Liver (tissue), 9 donors: ENCODE data around the gene IL22RA1. TPM values are rescaled to one million over a fixed set of nuclear protein-coding genes. Genes with fewer than 3 reads are reported as not detected.

ENCODE experiments used
- DNase-seq: peaks from one replicate; pipeline ENCODE4 v3.0.0-alpha.2; 2017; ENCODE audit warnings: low spot score
- H3K27ac ChIP-seq, 2 donors: one replicate each; pipeline ENCODE4 v1.7.0; 2013; ENCODE audit warnings: inconsistent platforms in 2 of 2, low read length in 2 of 2, control low read depth in 1 of 2, low read depth in 1 of 2, mild to moderate bottlenecking in 1 of 2
- H3K27me3 ChIP-seq, 4 donors: one replicate each; pipeline versions ENCODE4 v1.6.1 to v1.7.0; 2013; ENCODE audit warnings: low read length in 3 of 4, inconsistent platforms in 1 of 4, mild to moderate bottlenecking in 1 of 4, moderate library complexity in 1 of 4; ENCODE audit not compliant: control insufficient read depth in 4 of 4, insufficient read depth in 4 of 4
- H3K36me3 ChIP-seq, 4 donors: one replicate each; pipeline versions ENCODE4 v1.6.1 to v1.7.0; 2013; ENCODE audit warnings: low read length in 3 of 4, mild to moderate bottlenecking in 3 of 4, low read depth in 1 of 4, moderate library complexity in 1 of 4; ENCODE audit not compliant: control insufficient read depth in 4 of 4, insufficient read depth in 3 of 4
- H3K4me1 ChIP-seq, 4 donors: one replicate each; pipeline versions ENCODE4 v1.6.1 to v1.7.0; 2013; ENCODE audit warnings: low read length in 3 of 4, mild to moderate bottlenecking in 3 of 4, moderate library complexity in 1 of 4; ENCODE audit not compliant: control insufficient read depth in 4 of 4, insufficient read depth in 4 of 4
- H3K4me3 ChIP-seq, 3 donors: one replicate each; pipeline versions ENCODE4 v1.6.1 to v1.7.0; 2013; ENCODE audit warnings: low read length in 3 of 3, control low read depth in 1 of 3, low read depth in 1 of 3, mild to moderate bottlenecking in 1 of 3
- H3K9ac ChIP-seq, 2 donors: one replicate each; pipeline ENCODE4 v1.7.0; 2013; ENCODE audit warnings: low read length in 2 of 2, mild to moderate bottlenecking in 2 of 2, moderate library complexity in 2 of 2, control low read depth in 1 of 2, low read depth in 1 of 2
- H3K9me3 ChIP-seq, 4 donors: one replicate each; pipeline versions ENCODE4 v1.6.1 to v1.7.0; 2013; ENCODE audit warnings: low read length in 3 of 4; ENCODE audit not compliant: control insufficient read depth in 4 of 4
- ATF3 ChIP-seq: IDR thresholded peaks from 2 replicates; pipeline ENCODE4 v1.6.1; 2016; ENCODE audit warnings: antibody characterized with exemption
- CTCF ChIP-seq: fragments of 150-350 bp; IDR thresholded peaks from 2 replicates; pipeline ENCODE4 v1.5.1; 2017; ENCODE audit warnings: improper control_type of control experiment, low read depth, low read length; ENCODE audit not compliant: missing input control
- FOXA1 ChIP-seq: IDR thresholded peaks from 2 replicates; pipeline ENCODE4 v1.6.1; 2016; ENCODE audit warnings: antibody characterized with exemption
- GABPA ChIP-seq, 2 donors: IDR thresholded peaks in 1 of 2; conservative IDR thresholded peaks in 1 of 2; 2 replicates each; pipeline ENCODE4 v1.6.1; 2016; ENCODE audit warnings: antibody characterized with exemption in 2 of 2, mild to moderate bottlenecking in 1 of 2, moderate library complexity in 1 of 2
- HNF4A ChIP-seq, 2 donors: conservative IDR thresholded peaks; 2 replicates each; pipeline ENCODE4 v1.6.1; 2016; ENCODE audit warnings: antibody characterized with exemption in 2 of 2, mild to moderate bottlenecking in 2 of 2
- HNF4G ChIP-seq: IDR thresholded peaks from 2 replicates; pipeline ENCODE4 v1.6.1; 2016; ENCODE audit warnings: antibody characterized with exemption
- JUND ChIP-seq, 2 donors: IDR thresholded peaks; 2 replicates each; pipeline ENCODE4 v1.6.1; 2016; ENCODE audit warnings: antibody characterized with exemption in 2 of 2
- MAX ChIP-seq: IDR thresholded peaks from 2 replicates; pipeline ENCODE4 v1.6.1; 2016; ENCODE audit warnings: antibody characterized with exemption
- NR2F2 ChIP-seq: IDR thresholded peaks from 2 replicates; pipeline ENCODE4 v1.6.1; 2016; ENCODE audit warnings: antibody characterized with exemption
- RAD21 ChIP-seq, 2 donors: IDR thresholded peaks; 2 replicates each; pipeline ENCODE4 v1.6.1; 2016; ENCODE audit warnings: antibody characterized with exemption in 2 of 2, mild to moderate bottlenecking in 2 of 2
- RXRA ChIP-seq, 2 donors: IDR thresholded peaks; 2 replicates each; pipeline ENCODE4 v1.6.1; 2017 to 2018; ENCODE audit warnings: antibody characterized with exemption in 2 of 2, mild to moderate bottlenecking in 1 of 2
- SP1 ChIP-seq: IDR thresholded peaks from 2 replicates; pipeline ENCODE4 v1.6.1; 2018; ENCODE audit warnings: antibody characterized with exemption, mild to moderate bottlenecking
- TAF1 ChIP-seq: conservative IDR thresholded peaks from 2 replicates; pipeline ENCODE4 v1.6.1; 2016; ENCODE audit warnings: antibody characterized with exemption, mild to moderate bottlenecking
- YY1 ChIP-seq: IDR thresholded peaks from 2 replicates; pipeline ENCODE4 v1.6.1; 2016; ENCODE audit warnings: antibody characterized with exemption, mild to moderate bottlenecking
- WGBS: extraction: QIAGEN DNeasy Blood & Tissue Kit; methylation state at CpG from one replicate; pipeline ENCODE4 v1.1.7; 2013; 5-methylcytosine and 5-hydroxymethylcytosine counted together
- polyA plus RNA-seq, 2 donors: library from polyadenylated mRNA; stranded (reverse) in 1 of 2; unstranded in 1 of 2; fragments of 200-250 nt in 1 of 2; fragments of >200 nt in 1 of 2; fragmentation: Nextera tagmentation in 1 of 2; extraction: Ambion mirVana in 1 of 2; gene quantifications; one replicate each; pipeline versions ENCODE4 v1.2.1 to v1.2.3, GENCODE V29; 2013 to 2015
- total RNA-seq, 2 donors: library from RNA; depleted of rRNA; stranded (reverse); fragments of >200 nt; gene quantifications; one replicate each; pipeline ENCODE4 v1.2.3, GENCODE V29; 2014
- TF ChIP-seq, protein P1 (sequence below): IDR thresholded peaks from 2 replicates; pipeline ENCODE4 v1.6.1; 2016; ENCODE audit warnings: antibody characterized with exemption, mild to moderate bottlenecking
- TF ChIP-seq, protein P2 (sequence below): IDR thresholded peaks from 2 replicates; pipeline ENCODE4 v1.6.1; 2016; ENCODE audit warnings: antibody characterized with exemption
- donor health status: healthy.
- donor health status: healthy.
- donor health status: healthy.
- donor health status: healthy.
- donor health status: healthy.

Gene IL22RA1
- total and polyA plus RNA-seq, 4 donors, result 2.1 to 4.5 (median 3.4) TPM

- no peaks in the 10 kb centered on the region for H3K27me3 ChIP-seq
- peaks cover 5 to 26% (median 17%) of the 10 kb centered on the region in 4 donors for H3K4me1 ChIP-seq
- TF ChIP-seq YY1, result no peak
- H3K4me3 ChIP-seq, result no peak overlapping the region
- H3K9ac ChIP-seq, result no peak overlapping the region
- peaks cover 0 to 7% (median 0%) of the 10 kb centered on the region in 4 donors for H3K9me3 ChIP-seq
- peaks cover 0 to 3% (median 0%) of the 10 kb centered on the region in 4 donors for H3K36me3 ChIP-seq
- WGBS, result 79% methylated on average over 3 of the region's 3 CpGs
- no peak for DNase-seq
- no peak overlapping the region for H3K27ac ChIP-seq
Observed at GRCh38 chr1:24127134-24127800, 15.7 kb downstream of the IL22RA1 start.

DNA sequence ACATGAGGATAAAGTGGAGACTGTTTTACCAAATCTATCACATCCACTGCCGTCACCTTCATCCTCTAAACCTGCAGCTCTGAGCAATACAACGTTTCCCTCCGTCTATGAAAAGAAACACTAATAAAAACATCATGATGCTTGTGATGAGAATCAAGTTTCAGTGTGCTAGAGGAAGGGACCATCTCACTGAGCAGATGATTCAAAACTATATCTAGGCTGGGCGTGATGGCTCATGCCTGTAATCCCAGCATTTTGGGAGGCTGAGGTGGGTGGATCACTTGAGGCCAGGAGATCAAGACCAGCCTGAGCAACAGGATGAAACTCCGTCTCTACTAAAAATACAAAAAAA lies 16.3 kb downstream of the IL22RA1 start:
- Histone ChIP-seq H3K36me3 (peaks cover 0 to 3% (median 0%) of the 10 kb centered on the region in 4 donors), H3K4me3 (no peak overlapping the region), H3K4me1 (peaks cover 5 to 26% (median 17%) of the 10 kb centered on the region in 4 donors), H3K9me3 (peaks cover 0 to 7% (median 0%) of the 10 kb centered on the region in 4 donors), H3K9ac (no peak overlapping the region), H3K27ac (peak overlapping the region in 1 of 2 donors; percentile 5), H3K27me3 (no peaks in the 10 kb centered on the region)
- DNase-seq, result no peak
- no peak for TF ChIP-seq HNF4A (conservative IDR thresholded peaks at IDR 0.05)
- TF ChIP-seq JUND (IDR thresholded peaks at IDR 0.05), result no peak
- TF ChIP-seq CTCF, result no peak
- TF ChIP-seq, protein P1, sequence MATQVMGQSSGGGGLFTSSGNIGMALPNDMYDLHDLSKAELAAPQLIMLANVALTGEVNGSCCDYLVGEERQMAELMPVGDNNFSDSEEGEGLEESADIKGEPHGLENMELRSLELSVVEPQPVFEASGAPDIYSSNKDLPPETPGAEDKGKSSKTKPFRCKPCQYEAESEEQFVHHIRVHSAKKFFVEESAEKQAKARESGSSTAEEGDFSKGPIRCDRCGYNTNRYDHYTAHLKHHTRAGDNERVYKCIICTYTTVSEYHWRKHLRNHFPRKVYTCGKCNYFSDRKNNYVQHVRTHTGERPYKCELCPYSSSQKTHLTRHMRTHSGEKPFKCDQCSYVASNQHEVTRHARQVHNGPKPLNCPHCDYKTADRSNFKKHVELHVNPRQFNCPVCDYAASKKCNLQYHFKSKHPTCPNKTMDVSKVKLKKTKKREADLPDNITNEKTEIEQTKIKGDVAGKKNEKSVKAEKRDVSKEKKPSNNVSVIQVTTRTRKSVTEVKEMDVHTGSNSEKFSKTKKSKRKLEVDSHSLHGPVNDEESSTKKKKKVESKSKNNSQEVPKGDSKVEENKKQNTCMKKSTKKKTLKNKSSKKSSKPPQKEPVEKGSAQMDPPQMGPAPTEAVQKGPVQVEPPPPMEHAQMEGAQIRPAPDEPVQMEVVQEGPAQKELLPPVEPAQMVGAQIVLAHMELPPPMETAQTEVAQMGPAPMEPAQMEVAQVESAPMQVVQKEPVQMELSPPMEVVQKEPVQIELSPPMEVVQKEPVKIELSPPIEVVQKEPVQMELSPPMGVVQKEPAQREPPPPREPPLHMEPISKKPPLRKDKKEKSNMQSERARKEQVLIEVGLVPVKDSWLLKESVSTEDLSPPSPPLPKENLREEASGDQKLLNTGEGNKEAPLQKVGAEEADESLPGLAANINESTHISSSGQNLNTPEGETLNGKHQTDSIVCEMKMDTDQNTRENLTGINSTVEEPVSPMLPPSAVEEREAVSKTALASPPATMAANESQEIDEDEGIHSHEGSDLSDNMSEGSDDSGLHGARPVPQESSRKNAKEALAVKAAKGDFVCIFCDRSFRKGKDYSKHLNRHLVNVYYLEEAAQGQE, result no peak
- TF ChIP-seq, protein P2, sequence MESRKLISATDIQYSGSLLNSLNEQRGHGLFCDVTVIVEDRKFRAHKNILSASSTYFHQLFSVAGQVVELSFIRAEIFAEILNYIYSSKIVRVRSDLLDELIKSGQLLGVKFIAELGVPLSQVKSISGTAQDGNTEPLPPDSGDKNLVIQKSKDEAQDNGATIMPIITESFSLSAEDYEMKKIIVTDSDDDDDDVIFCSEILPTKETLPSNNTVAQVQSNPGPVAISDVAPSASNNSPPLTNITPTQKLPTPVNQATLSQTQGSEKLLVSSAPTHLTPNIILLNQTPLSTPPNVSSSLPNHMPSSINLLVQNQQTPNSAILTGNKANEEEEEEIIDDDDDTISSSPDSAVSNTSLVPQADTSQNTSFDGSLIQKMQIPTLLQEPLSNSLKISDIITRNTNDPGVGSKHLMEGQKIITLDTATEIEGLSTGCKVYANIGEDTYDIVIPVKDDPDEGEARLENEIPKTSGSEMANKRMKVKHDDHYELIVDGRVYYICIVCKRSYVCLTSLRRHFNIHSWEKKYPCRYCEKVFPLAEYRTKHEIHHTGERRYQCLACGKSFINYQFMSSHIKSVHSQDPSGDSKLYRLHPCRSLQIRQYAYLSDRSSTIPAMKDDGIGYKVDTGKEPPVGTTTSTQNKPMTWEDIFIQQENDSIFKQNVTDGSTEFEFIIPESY, result no peak
- WGBS, result 87% methylated on average over 5 of the region's 5 CpGs

DNA sequence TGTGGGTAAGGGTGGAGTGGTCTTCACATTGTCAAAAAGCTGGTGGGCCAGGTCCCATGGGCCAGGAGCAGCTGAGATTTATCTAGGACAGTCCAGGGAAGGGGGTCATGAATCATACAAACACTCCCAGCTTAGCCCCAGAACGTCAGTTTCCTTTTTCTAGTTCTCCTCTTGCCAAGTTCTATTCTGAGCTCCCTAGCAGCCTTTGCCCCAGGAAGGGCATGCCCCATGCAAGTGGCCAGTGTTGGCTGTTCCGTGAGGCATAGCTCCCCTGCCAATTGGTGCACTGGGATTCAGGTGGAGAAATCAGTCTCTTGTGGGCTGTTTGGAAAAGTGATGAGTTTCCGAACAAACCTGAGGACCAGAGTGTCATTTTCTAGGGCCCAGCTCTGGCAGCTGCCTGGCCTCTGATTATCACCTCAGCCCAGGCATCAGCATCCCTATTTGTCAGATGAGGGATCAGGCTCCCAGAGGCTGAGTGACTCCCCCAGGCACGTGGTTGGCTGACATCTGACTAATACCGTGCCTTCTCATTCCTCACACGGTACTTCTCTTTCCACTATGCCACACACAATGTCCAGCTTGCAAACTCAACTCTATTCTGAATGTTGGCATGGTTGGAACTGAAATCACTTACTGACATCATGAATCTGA lies 16.8 kb downstream of the IL22RA1 start:
- Histone ChIP-seq H3K36me3 (peaks cover 0 to 3% (median 0%) of the 10 kb centered on the region in 4 donors), H3K27me3 (no peaks in the 10 kb centered on the region), H3K9me3 (peaks cover 0 to 7% (median 0%) of the 10 kb centered on the region in 4 donors), H3K4me1 (peaks cover 5 to 26% (median 17%) of the 10 kb centered on the region in 4 donors), H3K4me3 (no peak overlapping the region), H3K9ac (no peak overlapping the region), H3K27ac (peak overlapping the region in 1 of 2 donors; percentile 5)
- DNase-seq, result no peak
- 39% methylated on average over 6 of the region's 6 CpGs for WGBS
- TF ChIP-seq RAD21 (IDR thresholded peaks at IDR 0.05) (no peak), YY1 (peak; percentile 22), FOXA1 (no peak), HNF4A (conservative IDR thresholded peaks at IDR 0.05) (peak; percentile 72 to 77), NR2F2 (no peak), GABPA (IDR thresholded peaks at IDR 0.05 in 1 of 2, conservative IDR thresholded peaks at IDR 0.05 in 1 of 2) (no peak), SP1 (peak; percentile 64), HNF4G (no peak), ATF3 (no peak), MAX (peak; percentile 63), RXRA (IDR thresholded peaks at IDR 0.05) (peak; percentile 64 to 80), CTCF (no peak), JUND (IDR thresholded peaks at IDR 0.05) (peak in 1 of 2 donors; percentile 31), TAF1 (no peak)
